Measurements from ENCODE around the gene TMEM229B.

The TMEM229B gene

GRCh38 chr14:67485501-67486095 lies 2.9 kb downstream of the TMEM229B start:
- no peak for DNase-seq (ENCODE audit: low spot score)

DNA sequence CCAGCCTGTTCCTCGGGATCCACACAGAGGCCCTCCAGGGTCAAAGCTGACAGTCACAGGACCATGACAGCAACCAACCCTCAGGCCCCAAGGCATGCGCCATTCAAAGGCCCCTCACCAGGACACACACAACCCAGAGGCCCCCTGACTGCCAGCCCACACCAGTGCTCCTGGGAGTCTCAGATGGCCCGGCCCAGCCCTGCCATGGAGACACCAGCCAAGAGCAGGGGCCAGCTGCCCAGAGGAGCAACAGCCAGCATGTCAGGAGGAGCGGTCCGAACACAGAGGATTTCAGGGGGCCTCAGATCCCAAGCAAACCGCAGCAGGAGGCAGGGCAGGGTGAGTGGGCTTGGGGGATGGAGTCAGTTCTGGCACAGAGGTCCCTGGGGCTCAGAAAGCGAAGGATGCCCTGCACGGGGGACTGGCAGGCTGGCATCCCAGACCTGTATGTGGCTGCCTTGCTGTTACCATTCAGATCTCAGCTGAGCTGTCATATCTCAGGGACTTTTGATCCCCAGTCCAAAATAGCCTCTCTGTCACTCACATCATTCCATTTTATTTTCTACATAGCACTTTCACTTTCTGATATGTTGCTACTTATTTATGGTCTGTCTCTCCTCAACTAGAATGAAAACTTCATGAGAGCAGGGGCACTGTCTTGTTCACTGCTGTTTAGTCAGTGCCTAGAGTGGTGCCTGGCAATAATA lies 4.8 kb downstream of the TMEM229B start:
- DNase-seq (ENCODE audit: low spot score): no peak

DNA sequence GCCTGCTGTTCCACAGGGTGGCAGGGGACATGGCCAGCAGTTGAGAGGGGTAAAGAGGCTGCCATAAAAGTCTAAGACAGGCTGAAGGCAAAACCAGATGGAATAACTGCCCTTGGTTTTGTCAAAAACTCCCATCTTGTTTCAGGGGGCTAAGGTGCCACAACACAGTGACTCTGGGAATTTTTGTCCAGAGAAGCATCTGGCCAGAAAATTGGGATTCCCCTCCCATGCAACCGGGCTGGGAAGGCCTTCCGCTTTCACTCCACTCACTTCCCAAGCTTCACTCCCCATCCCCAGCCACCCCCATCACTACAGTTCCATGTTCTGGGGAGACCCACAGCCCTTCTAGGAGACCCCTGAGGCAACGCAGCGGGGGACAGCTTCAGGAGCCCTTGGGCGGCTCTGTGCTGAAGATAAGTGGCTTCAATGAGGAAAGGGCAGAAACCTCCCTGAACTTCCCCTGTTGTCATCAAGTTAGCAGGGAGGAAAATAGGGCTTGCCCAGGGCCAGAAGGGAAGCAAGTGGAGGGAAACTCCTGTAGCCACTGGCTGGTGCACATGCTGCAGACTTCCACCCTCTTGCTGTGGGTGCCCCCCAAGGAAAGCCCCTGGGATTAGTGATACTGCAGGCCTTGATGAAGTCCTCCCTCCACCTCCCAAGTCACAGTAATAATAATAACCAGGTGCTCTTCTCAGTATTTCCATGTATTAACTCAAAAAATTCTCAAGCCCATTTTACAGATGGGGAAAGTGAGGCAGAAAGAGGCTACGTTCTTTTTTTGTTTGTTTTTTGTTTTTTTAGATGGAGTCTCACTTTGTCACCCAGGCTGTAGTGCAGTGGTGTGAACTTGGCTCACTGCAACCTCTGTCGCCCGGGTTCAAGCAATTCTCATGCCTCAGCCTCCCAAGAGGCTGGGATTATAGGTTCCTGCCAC lies 6.0 kb downstream of the TMEM229B start:
- DNase-seq (ENCODE audit: low spot score): no peak

GRCh38 chr14:67480011-67480410 lies 8.5 kb downstream of the TMEM229B start:
- DNase-seq (ENCODE audit: low spot score): no peak

- no peak for DNase-seq (ENCODE audit: low spot score)
These were observed 9.8 kb downstream of the TMEM229B start for GRCh38 chr14:67478800-67479084.

DNA sequence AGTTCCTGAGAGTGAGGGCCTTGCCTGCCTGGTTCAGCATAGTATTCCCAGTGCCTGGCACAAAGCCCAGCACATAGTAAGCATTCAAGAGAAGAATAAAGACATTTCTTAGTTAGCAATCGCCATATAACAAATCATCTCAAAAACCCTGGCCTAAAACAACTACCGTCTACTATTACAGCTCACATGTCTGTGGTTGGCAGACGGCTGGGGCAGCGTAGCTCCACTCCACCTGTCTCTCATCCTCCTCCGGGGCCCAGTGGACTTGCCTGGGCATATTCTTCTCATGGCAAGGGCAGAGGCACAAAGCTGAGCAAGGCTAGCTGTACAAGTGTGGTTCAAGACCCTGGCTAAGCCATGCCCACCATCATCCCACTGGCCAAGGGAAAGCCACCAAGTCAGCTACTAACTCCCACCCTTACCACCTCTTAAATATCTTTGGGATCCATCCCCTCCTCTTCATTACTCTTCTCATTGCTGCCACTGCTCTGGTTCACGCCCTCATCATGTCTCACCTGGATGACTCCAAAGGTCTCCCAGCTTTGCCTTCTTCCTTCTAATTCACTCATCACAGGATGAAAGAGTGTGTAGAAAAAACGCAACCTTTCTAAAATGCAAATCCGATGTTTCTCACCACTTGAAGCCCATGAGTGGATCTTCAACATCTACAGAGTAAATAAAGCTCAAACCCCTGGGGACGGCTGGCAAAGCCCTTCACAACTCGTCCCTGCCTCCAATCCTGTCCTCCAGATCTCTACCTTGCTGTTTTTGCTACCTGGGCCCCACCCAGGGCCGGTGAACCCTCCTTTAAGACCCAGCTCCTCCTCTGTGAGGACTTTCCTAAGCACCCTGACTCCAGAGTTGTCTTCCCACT lies 10.4 kb downstream of the TMEM229B start:
- no peak for DNase-seq (ENCODE audit: low spot score)

DNA sequence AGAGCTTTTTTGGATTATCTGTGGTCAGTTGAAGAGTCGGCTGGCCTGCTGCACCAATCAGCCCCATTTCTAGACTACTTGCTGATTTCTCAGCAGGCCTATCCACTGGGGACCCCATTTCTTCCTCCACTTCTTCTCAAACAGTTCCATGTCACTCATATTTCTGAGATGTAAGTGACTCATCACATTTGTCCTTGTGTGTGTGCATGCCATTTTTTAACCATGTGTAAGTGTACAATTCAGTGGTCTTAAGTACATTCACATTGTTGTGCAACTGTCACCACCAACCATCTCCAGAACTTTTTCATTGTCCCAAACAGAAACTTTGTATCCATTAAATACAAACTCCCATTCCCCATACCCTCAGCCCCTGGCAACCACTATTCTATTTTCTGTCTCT lies 14.2 kb downstream of the TMEM229B start:
- DNase-seq (ENCODE audit: low spot score): no peak

- DNase-seq (ENCODE audit: low spot score): no peak
These were observed 15.0 kb downstream of the TMEM229B start for GRCh38 chr14:67473290-67474082.

DNA sequence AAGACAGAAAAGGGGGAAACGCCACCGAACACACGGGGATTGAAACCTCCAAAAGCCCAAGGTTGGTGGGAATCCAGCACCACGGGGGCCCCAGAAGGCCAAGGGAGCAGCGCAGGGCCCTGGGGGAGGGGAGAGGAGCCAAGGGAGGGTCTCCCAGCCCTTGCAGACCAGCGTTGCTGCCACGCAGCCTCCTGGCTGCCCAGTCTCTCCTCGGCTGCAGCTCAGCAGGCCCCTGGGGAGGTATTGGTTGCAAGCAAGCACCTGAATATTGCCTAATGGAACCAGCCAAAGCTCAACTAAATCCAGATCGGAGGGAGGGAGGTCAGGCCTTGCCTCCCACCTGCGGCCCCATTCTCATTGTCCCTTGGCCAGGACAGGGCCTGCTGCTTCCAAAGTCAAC lies 15.8 kb downstream of the TMEM229B start:
- DNase-seq (ENCODE audit: low spot score): no peak

- no peak for DNase-seq (ENCODE audit: low spot score)
These were observed 18.6 kb downstream of the TMEM229B start for GRCh38 chr14:67469954-67470353.

DNA sequence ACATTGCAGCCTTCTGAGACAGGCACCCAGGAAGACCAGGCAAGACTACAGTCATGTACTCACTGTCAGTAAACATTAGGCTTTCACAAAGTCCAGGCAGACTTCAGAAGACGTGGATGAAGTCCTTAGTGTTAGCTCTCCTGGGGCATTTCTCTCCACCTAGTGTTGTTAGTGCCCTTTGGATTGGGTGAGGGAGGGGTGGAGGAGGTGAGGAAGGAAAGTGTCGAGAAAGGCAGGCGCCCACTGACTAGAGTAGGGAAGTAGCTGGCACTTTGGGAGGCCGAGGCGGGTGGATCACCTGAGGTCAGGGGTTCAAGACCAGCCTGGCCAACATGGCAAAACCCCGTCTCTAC lies 20.2 kb downstream of the TMEM229B start:
- no peak for DNase-seq (ENCODE audit: low spot score)

GRCh38 chr14:67467134-67467533 lies 21.4 kb downstream of the TMEM229B start:
- DNase-seq (ENCODE audit: low spot score): no peak

- no peak for DNase-seq (ENCODE audit: low spot score)
These were observed 23.6 kb downstream of the TMEM229B start for GRCh38 chr14:67464879-67465278.

DNA sequence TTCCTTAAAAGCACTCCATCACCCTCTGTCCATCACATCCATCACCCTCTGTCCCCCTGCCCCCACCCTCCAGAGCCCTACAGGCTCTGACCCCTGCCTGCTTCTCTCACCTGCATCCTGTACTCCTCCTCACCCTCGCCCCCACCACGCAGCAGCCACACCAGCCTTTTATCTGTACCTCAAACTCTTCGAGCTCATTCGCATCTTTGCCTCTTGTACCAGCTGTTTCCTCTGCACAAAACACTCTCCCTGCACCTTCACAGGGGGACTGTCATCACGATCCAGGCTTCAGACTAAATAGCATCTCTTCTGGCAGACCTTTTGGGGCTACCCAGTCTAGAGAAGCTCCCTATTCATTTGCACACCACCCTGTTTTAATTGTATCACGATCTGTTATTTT lies 24.1 kb downstream of the TMEM229B start:
- no peak for DNase-seq (ENCODE audit: low spot score)

DNA sequence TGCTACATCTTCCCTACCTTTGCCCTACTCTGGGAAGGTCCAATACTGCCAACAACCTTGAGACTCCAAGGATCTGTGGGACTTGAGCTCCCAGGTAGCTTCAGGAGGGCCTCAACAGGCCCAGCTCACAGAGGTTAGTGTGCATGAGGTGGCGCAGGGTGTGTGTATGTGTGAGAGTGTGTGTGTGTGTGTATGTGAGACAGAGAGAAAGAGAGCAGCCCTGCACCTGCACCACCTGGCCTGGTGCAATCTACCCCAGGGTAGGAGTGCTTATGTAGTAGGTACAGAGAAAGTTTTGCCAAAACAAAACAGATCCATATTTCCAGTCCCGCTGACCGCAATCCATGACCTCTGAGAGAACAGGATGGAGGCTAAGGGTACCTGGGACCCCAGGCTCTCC lies 24.6 kb downstream of the TMEM229B start:
- DNase-seq (ENCODE audit: low spot score): no peak

GRCh38 chr14:67461996-67462395 lies 26.5 kb downstream of the TMEM229B start:
- DNase-seq (ENCODE audit: low spot score): no peak

GRCh38 chr14:67461341-67461985 lies 27.1 kb downstream of the TMEM229B start:
- no peak for DNase-seq (ENCODE audit: low spot score)

GRCh38 chr14:67459336-67459735 lies 29.2 kb downstream of the TMEM229B start:
- DNase-seq (ENCODE audit: low spot score): no peak

DNA sequence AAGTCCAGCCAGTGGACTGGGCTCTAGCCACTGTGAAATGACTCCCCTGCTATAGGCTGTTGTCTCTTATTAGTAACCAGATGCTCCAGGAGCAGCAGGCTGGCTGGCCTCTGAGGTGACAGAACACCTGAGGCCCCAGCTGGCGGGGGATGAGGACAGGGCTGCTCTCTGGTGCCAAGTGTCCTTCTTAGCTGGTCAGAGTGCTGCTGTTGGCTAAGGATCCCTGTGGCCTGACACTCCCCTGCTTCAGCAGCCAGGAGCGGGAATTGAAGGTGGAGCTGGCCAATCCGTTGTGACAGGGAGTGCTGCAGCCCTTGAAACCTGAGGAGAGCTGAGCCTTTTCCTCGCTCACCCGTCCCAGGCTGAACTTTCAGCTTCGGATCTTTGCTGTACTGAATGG lies 30.7 kb downstream of the TMEM229B start:
- no peak for DNase-seq (ENCODE audit: low spot score)

DNA sequence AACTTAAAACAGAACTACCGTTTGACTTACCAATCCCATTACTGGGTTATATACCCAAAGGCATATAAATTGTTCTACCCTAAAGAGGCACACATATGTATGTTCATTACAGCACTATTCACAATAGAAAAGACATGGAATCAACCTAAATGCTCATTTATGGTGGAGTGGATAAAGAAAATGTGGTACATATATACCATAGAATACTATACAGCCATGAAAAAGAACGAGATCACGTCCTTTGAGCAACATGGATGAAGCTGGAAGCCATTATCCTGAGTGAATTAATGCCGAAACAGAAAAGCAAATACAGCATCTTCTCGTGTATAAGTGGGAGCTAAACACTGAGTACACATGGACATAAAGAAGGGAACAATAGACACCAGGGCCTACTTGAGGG lies 31.8 kb downstream of the TMEM229B start:
- DNase-seq (ENCODE audit: low spot score): no peak

All from AG08395 (cell line).